Ovary (tissue), 9 donors: ENCODE data around the gene STXBP2. TPM values are rescaled to one million over a fixed set of nuclear protein-coding genes. Genes with fewer than 3 reads are reported as not detected.

Experiments
- DNase-seq, 5 donors: peaks; one replicate each; pipeline ENCODE4 v3.0.0-alpha.2; 2019 to 2020
- H3K27ac ChIP-seq, 2 donors: fragments of 200-600 bp; one replicate each; pipeline versions ENCODE4 v1.5.1 to v1.8.0; 2019 to 2022
- H3K27me3 ChIP-seq: fragments of 200-600 bp; one replicate; pipeline ENCODE4 v1.8.0; 2022
- H3K36me3 ChIP-seq: fragments of 200-600 bp; sonication (generic); one replicate; pipeline ENCODE4 v1.5.1; 2019
- H3K4me1 ChIP-seq: one replicate; pipeline ENCODE4 v1.8.1; 2013; ENCODE audit warnings: mild to moderate bottlenecking, moderate library complexity; ENCODE audit not compliant: insufficient read depth
- H3K4me3 ChIP-seq: fragments of 200-600 bp; sonication (generic); one replicate; pipeline ENCODE4 v1.5.1; 2017
- H3K9me3 ChIP-seq, 2 donors: fragments of 200-600 bp in 1 of 2; sonication (generic) in 1 of 2; one replicate each; pipeline versions ENCODE4 v1.5.1 to v1.8.1; 2013 to 2019; ENCODE audit warnings: mild to moderate bottlenecking in 1 of 2, moderate library complexity in 1 of 2
- EP300 ChIP-seq: sonication (generic); formaldehyde crosslinking; IDR thresholded peaks from one replicate; pipeline ENCODE4 v1.6.1; 2017; ENCODE audit warnings: antibody characterized with exemption
- POLR2A ChIP-seq: fragments of 450-650 bp; IDR thresholded peaks from one replicate; pipeline ENCODE4 v1.6.1; 2017; ENCODE audit warnings: antibody characterized with exemption, mild to moderate bottlenecking, moderate library complexity
- WGBS, 3 donors: extraction: QIAGEN DNeasy Blood & Tissue Kit in 1 of 3; methylation state at CpG; one replicate each; pipeline versions ENCODE4 v1.1.5 to v1.1.7; 2013 to 2017; 5-methylcytosine and 5-hydroxymethylcytosine counted together
- intact Hi-C, 4 donors: fragments of 100-400 bp; cut with DNase I; formaldehyde crosslinking; loops; one replicate each; pipeline versions ENCODE4 v1.11.0 to v1.15.1; 2022 to 2023
- polyA plus RNA-seq, 2 donors: library from polyadenylated mRNA; stranded (reverse); fragments of 200-250 nt in 1 of 2; fragments of 350-450 nt in 1 of 2; fragmentation: Illumina TruSeq in 1 of 2; extraction: RNeasy Lipid Tissue Mini Kit (QIAGEN cat#74804) in 1 of 2; gene quantifications; one replicate each; pipeline ENCODE4 v1.2.3, GENCODE V29; 2013 to 2014
- total RNA-seq, 7 donors: library from RNA; depleted of rRNA in 2 of 7; stranded (reverse); fragments of >200 nt in 2 of 7; fragmentation: NEBNext Ultra II Directional in 3 of 7; extraction: Animal tissue kit (Norgen Biotek cat#: 25700) in 3 of 7; gene quantifications; one replicate each; pipeline versions ENCODE4 v1.1.0 to v1.2.4, GENCODE V29; 2016 to 2023
- TF ChIP-seq, protein P1 (sequence below), 3 donors: fragments of 450-650 bp in 2 of 3; fragments of 200-600 bp in 1 of 3; IDR thresholded peaks; one replicate each; pipeline versions ENCODE4 v1.5.1 to v1.8.0; 2016 to 2022; ENCODE audit warnings: antibody characterized with exemption in 3 of 3, mild to moderate bottlenecking in 1 of 3
- donor health status: DM: no; HTN: no; CAD: no; lungs with moderate emphysema.
- donor health status: DM: no; HTN: no; CAD: no.
- donor health status: Bipolar disorder and iron deficiency.
- donor health status: DM: yes; HTN: yes; CAD: no.
- donor health status: DM: no; HTN: no; CAD: no.
- donor health status: DM: yes; HTN: yes; CAD: no.

The STXBP2 gene
- total and polyA plus RNA-seq, 9 donors = 4.9 to 35.6 (median 11.4) TPM

DNA sequence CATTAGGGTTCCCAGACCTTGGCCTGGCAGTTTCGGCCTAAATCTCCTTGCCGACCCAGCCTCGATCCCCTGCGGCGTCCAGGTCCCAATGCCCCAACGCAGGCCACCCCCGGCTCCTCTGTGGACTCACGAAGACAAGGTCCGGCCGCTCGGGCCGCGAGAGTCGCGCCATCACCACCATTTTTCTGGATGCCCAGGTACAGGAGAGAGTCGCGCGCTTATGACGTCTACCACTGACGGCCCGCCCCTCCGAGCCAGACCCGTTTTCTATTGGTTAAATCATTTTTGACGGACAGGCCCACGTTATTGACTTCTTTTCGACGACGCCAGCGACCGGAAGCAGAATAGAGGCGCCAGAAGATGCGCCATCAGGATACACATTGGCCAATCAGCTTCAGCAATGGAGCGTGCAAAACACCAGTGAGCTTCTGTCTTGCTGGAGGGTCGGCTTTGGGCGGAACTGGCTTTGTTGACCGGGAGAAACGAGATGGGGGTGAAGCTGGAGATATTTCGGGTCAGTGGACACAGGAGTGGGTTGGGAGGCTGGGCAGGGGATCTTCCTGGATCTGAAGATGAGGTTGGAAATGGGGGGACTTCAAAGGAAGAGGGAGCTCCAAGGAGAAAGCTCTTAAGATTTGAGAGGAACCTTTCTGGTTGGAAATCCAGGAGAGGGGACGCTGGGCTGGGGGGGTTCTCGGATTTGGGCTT lies 7.4 kb upstream of the STXBP2 start, which contains the start of the genes PET100 and XAB2:
Gene PET100 (plus strand): TSS at position 447 of the 708 bp plus-strand sequence. CDS start 41 bp downstream, at position 488.
Gene XAB2 (minus strand): TSS at position 199 of the 708 bp plus-strand sequence. CDS start 18 bp downstream, at position 181.
- intact Hi-C loops = no loop called here
- 0 to 1% (median 0%) methylated on average over 40 of the region's 40 CpGs for WGBS, 3 donors
- H3K36me3 ChIP-seq = no peaks in the 10 kb centered on the region
- H3K4me3 ChIP-seq = peak within 1 kb of the TSS; percentile 68
- peaks cover 13% of the 10 kb centered on the region for H3K4me1 ChIP-seq
- TF ChIP-seq EP300 (no peak), POLR2A (peak; percentile 61)
- DNase-seq = peak; percentile 95 to 98 (median 97)
- H3K27me3 ChIP-seq = no peaks in the 10 kb centered on the region
- peak within 1 kb of the TSS in 1 of 2 donors; percentile 80 for H3K27ac ChIP-seq
- H3K9me3 ChIP-seq = no peaks in the 10 kb centered on the region

DNA sequence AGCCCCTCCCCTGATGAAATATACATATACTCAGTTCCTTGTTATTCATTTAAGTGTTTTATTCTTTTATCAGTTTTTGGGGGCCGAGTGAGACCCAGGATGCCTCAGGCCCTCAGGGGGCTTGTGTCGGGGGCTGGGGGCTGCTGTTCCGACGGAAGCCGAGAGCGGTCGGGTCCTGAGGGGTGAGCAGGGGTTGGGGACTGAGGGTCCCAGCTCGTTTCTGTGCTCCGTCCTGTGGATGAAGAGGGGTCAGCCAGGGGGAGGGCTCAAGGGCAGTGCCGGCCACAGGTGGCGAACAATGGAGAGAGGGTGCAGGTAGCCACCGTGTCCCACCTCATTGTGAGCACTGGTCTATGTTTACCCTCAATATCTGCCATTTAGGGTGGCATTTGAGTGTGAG lies 5.3 kb upstream of the STXBP2 start:
- Histone ChIP-seq H3K9me3 (no peaks in the 10 kb centered on the region), H3K4me3 (no peak overlapping the region), H3K4me1 (peaks cover 13% of the 10 kb centered on the region), H3K36me3 (no peaks in the 10 kb centered on the region), H3K27me3 (no peaks in the 10 kb centered on the region), H3K27ac (no peak overlapping the region)
- TF ChIP-seq POLR2A = no peak
- TF ChIP-seq, protein P1, sequence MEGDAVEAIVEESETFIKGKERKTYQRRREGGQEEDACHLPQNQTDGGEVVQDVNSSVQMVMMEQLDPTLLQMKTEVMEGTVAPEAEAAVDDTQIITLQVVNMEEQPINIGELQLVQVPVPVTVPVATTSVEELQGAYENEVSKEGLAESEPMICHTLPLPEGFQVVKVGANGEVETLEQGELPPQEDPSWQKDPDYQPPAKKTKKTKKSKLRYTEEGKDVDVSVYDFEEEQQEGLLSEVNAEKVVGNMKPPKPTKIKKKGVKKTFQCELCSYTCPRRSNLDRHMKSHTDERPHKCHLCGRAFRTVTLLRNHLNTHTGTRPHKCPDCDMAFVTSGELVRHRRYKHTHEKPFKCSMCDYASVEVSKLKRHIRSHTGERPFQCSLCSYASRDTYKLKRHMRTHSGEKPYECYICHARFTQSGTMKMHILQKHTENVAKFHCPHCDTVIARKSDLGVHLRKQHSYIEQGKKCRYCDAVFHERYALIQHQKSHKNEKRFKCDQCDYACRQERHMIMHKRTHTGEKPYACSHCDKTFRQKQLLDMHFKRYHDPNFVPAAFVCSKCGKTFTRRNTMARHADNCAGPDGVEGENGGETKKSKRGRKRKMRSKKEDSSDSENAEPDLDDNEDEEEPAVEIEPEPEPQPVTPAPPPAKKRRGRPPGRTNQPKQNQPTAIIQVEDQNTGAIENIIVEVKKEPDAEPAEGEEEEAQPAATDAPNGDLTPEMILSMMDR (IDR thresholded peaks at IDR 0.05) = no peak
- no peak for DNase-seq
- intact Hi-C loops = no loop called here
- WGBS, 3 donors = 85 to 88% (median 86%) methylated on average over 12 of the region's 12 CpGs

DNA sequence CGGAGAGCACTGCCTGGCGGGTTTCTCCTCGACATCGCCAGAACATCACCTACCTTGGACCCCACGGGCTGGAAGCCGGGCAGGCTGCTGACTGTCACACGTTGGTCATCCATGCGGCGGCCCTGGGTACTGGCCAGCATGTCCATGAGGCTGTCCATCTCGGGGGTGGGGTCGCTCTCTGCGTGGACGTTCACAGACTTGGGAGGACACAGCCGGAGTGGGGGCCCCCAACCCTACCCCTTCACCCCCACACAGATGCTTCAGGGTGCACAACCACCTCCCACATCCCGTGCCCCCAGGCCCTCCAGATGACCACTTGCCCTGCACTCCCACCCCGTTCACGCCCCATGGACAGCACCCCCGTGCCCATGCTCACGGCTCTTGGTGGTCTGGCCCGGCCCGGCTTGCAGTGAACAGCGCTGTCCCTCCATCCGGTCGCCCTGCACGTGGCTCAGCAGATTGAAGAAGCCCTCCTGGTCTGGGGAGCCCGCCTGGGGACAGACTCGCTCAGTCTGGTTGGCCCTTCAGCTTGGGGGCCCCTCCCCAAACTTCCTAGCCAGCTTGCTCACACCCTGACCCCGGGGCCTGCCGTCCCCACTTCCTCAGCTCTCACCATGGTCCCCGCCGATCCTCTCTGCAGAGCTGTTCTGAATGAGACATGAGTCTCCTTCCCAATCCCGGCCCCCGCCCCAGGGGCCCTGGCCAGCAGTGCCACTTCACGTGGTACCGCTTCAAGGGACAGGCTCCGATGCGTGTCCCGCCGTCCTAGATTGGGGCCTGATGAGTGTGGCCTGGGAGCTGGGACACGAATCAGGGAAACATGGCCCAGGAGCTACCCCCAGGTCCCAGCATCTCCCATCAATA lies 4.3 kb upstream of the STXBP2 start:
- TF ChIP-seq, protein P1 (IDR thresholded peaks at IDR 0.05) = no peak
- TF ChIP-seq EP300 = no peak
- TF ChIP-seq POLR2A = no peak
- WGBS, 3 donors = 81 to 89% (median 88%) methylated on average over 40 of the region's 40 CpGs

DNA sequence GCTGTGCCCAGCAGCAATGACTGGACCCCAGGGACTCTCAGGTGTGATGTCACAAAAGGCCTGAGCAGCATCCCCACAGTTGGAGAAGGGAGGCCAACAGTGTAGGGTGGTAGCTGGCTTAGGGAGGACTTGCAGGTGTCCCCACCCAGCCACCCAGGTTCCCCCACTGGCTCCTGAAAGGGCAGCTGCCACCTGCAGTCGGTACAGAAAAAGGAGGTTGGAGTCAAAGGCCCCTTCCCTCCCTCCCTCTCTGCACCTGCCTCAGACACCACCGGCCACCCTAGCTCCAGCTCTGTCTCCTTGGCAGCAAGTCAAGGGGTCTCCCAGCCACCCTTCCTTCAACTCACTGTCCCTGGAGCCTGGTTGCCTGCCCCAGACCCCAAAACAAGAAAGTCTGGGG lies 3.2 kb upstream of the STXBP2 start, which contains the start of gene PCP2:
Gene PCP2 (minus strand): TSS at position 22 of the 400 bp plus-strand sequence. CDS start 262 bp downstream, outside the sequence.
- Histone ChIP-seq H3K27ac (no peak within 1 kb of the TSS), H3K9me3 (no peaks in the 10 kb centered on the region), H3K36me3 (no peaks in the 10 kb centered on the region), H3K4me3 (no peak within 1 kb of the TSS), H3K4me1 (peaks cover 6% of the 10 kb centered on the region), H3K27me3 (no peaks in the 10 kb centered on the region)
- 23 to 36% (median 25%) methylated on average over 2 of the region's 2 CpGs for whole genome bisulfite sequencing, 3 donors
- DNase-seq = no peak
- TF ChIP-seq, protein P1 (IDR thresholded peaks at IDR 0.05) = no peak
- TF ChIP-seq EP300 (no peak), POLR2A (no peak)
- intact Hi-C loops = no loop called here

More for the DNA sequence above, 4.3 kb upstream of the STXBP2 start:
- H3K36me3 ChIP-seq = no peaks in the 10 kb centered on the region
- no peaks in the 10 kb centered on the region for H3K27me3 ChIP-seq
- DNase-seq = no peak
- no peak overlapping the region for H3K4me3 ChIP-seq
- intact Hi-C loops = no loop called here
- peaks cover 13% of the 10 kb centered on the region for H3K4me1 ChIP-seq
- H3K27ac ChIP-seq = no peak overlapping the region
- no peaks in the 10 kb centered on the region for H3K9me3 ChIP-seq
